Activated CD4-positive, alpha-beta T cell treated with anti-CD3 and anti-CD28 coated beads, Interleukin-2, amount 50 U/mL, for 24 hours (primary cell): Measurements from ENCODE around the gene RHOH.
"Not testable (repeated sequence)": the region's sequence is repeated elsewhere in the genome, so short reads cannot be mapped to it uniquely, and the experiment has no call there.

Source experiments
- DNase-seq, 2 donors: peaks; one replicate each; pipeline ENCODE4 v3.0.0-alpha.2; 2020; ENCODE audit warnings: low read depth in 1 of 2, low spot score in 1 of 2

Gene RHOH

GRCh38 chr4:40290611-40291186 is 93.9 kb downstream of the RHOH start:
- not testable (repeated sequence) for DNase-seq

- no peak for DNase-seq
Observed at GRCh38 chr4:40292313-40292759, 95.5 kb downstream of the RHOH start.

GRCh38 chr4:40294339-40294738 is 97.5 kb downstream of the RHOH start:
- DNase-seq = no peak

GRCh38 chr4:40295030-40295429 is 98.2 kb downstream of the RHOH start:
- not testable (repeated sequence) for DNase-seq

- DNase-seq = no peak
Observed at GRCh38 chr4:40295572-40295971, 98.7 kb downstream of the RHOH start.
